Prostate gland (tissue), 2 donors: ENCODE measurements around the gene PLIN1.

Source experiments
- CTCF ChIP-seq, 4 experiments: fragments of 200-600 bp in 2 of 4; fragments of 450-650 bp in 2 of 4; sonication (generic) in 2 of 4; IDR thresholded peaks; 1 replicate in 3 of 4; 2 replicates in 1 of 4; pipeline ENCODE4 v1.5.1; 2016 to 2019; ENCODE audit warnings: antibody characterized with exemption in 4 of 4, mild to moderate bottlenecking in 2 of 4, moderate library complexity in 2 of 4
- POLR2A ChIP-seq: fragments of 450-650 bp; IDR thresholded peaks from one replicate; pipeline ENCODE4 v1.6.1; 2016; ENCODE audit warnings: antibody characterized with exemption, mild to moderate bottlenecking
- POLR2AphosphoS5 ChIP-seq: sonication (generic); formaldehyde crosslinking; IDR thresholded peaks from one replicate; pipeline ENCODE4 v1.6.1; 2017; ENCODE audit warnings: antibody characterized with exemption

GRCh38 chr15:89668171-89668570 is 11.0 kb downstream of the PLIN1 start:
- TF ChIP-seq CTCF (IDR thresholded peaks at IDR 0.05) (no peak), POLR2A (no peak), POLR2AphosphoS5 (no peak)
